H4 (cell line): Measurements from ENCODE around the gene AK2. TPM values are rescaled to one million over a fixed set of nuclear protein-coding genes. Genes with fewer than 3 reads are reported as not detected.
A peak's percentile ranks its signal among the peaks of the same experiment; 100 is the strongest.
"Not testable (repeated sequence)": the region's sequence is repeated elsewhere in the genome, so short reads cannot be mapped to it uniquely, and the experiment has no call there.

Experiments
- DNase-seq: peaks from one replicate; pipeline ENCODE4 v3.0.0-alpha.2; 2015; ENCODE audit warnings: low spot score
- total RNA-seq: library from RNA; depleted of rRNA; stranded (reverse); fragments of >200 nt; shearing (Covaris generic); gene quantifications from 2 replicates; pipeline ENCODE4 v1.2.3, GENCODE V29; 2014; rRNA removed

Gene AK2
- total RNA-seq, 1 experiment from 2014 or later, result 192 TPM

GRCh38 chr1:32973458-32973857 lies 63.2 kb downstream of the AK2 start:
- not testable (repeated sequence) for DNase-seq

DNA sequence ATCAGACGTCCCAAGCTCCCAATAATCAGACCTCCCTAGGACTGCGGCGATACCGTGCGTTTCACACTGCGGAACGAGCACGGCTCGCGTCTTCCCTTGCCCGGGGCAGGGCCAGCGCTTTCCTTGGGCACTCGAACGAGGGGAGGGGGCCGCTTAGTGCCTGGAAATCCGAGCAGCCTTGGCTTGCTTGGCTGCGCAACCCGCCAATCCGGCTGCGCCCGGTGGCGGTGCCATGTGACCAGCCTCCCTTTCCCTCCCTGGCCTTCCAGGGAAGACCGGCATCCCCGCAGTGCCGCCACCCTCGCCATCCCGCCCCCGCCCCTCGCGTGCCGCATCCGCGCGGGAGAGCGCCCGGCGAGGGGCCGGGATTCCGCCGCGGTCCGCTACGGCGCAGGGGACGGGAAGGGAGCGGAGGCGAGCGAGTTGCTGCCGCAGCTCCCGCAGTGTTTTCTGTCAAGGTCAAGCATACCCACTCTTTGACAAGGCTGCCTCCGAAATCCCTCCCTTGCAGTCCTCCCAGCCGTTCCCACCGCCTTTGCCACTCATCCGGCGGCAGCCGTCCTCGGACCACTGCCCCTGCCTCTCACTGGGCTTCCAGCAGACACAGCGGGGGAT lies 63.8 kb downstream of the AK2 start:
- no peak for DNase-seq

- no peak for DNase-seq
These were observed 65.1 kb downstream of the AK2 start for GRCh38 chr1:32971576-32971975.

DNA sequence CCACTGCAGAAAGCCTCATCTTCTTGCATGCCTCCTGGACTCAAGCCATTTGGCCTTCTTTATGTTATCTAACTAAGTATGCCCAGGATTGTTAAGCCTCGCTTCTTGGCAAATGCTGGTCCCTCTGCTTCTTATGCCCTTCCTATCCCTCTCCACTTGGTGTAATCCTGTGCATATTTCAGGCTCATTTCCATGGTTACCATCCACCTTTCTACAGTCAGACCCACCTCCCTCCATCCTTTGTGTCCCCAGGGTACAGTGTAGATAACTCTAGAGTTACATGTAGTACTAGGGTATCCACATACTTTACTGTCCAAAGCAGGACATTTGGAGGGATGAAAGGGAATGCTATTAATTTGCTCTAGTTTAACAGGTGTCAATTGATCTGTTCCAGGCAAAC lies 65.5 kb downstream of the AK2 start:
- DNase-seq, result no peak

GRCh38 chr1:32969566-32969965 lies 67.1 kb downstream of the AK2 start:
- no peak for DNase-seq

GRCh38 chr1:32967888-32968568 lies 68.7 kb downstream of the AK2 start:
- DNase-seq, result no peak

GRCh38 chr1:32966900-32967299 lies 69.8 kb downstream of the AK2 start:
- no peak for DNase-seq

GRCh38 chr1:32965251-32965747 lies 71.4 kb downstream of the AK2 start:
- no peak for DNase-seq

DNA sequence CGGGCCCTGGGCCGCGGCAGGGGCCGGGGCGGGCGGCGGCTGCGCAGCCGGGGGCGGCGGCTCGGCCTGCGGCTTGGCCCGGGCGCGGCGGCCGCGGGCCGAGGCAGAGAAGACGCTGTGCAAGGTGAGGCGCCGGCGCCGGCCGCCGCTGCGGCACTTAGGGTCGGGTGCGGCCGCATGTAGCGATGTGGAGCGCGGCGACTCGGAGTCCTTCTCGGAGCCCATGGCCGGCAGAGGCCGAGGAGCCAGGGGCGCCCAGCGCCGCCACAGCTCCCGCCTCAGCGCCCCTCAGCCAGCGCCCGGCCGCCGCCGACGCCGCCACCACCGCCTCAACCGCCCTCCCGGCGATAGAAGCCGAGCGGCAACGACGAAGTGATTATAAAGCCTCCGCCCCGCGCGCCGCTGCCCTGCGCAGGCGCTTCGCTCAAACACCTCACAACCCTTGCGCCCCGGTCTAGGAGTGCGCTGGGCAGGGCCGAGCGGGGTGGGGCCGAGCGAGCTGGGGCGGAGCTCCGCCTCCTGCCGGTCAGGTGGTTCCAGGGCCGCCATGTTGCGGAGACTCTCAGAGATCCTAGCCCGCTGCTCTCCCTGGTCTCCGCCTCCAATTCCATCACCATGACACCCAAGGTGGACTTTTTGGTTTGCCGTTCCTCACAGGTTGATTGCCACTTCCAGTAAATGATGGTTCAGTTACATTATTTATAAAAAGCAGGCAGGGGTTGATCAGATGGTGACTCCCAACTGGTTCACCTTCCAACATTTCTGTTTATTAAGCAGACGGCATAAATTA lies 72.0 kb downstream of the AK2 start, which contains the start of gene RNF19B:
TSS of gene RNF19B (minus strand) at position 349 of the 790 bp plus-strand sequence. CDS start at position 225, 124 bp downstream.
- peak; percentile 92 for DNase-seq

DNA sequence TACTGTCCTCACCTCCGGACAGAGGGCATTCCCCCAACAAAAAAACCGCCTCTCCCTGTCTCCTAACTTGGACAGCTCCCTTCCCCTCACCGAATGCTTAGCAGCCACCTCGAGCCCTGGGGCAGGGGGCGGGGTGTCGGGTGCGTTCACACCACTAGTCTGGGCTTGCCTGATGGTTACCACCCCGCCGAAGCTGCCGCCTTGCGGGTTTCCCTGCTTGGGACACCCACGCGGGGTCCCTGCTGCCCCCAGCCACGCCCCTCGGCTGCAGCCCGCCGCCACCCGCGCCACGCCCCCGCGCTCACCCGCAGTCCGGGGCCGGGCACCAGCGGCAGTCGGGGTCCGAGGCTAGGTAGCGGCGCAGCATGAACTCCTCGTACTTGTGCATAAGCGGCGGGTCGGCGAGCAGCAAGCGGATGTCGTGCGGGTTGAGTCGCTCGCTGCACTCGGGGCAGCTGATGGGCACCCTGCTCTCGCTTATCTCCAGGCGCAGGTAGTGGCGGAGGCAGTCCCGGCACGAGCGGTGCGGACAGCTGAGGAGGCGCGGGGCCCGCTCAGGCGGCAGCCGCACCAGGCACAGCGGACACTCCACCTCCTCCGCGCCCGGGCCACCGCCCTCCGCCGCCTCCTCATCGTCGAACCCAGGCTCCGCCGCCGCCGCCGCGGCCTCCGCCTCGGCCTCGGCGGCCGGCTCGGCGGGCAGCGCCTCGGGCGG lies 72.8 kb downstream of the AK2 start:
- DNase-seq, result peak; percentile 31

DNA sequence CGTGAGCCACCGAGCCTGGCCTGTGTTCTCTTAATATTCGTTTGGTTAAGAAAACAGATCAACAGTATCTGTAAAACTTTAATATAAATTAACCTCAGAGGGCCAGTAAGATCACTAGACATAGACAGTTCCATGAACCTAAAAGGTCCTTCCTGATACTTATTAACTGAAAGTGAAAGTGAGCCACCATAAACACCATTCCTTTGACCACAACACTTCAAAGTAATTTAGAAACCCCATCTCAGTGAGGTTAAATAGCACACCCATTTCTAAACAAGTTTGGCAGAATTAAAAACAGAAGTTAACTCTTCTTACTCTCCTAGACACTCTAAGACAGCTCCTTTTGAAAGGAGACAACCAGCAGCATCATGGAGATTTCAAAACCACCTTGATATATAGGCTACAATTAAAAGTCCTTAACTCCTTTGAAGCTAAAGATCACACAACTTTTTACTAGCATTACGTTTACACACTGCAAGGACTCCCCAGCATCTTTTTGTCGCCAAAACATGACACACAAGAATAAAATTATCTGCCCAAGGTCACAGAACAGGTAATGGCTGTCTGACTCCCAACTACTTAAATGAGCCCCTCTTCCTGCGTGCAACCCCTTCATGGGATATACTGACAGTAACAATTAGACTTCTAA lies 74.3 kb downstream of the AK2 start:
- peak; percentile 55 for DNase-seq

- no peak for DNase-seq
These were observed 75.8 kb downstream of the AK2 start for GRCh38 chr1:32960819-32961355.

GRCh38 chr1:32960342-32960741 lies 76.3 kb downstream of the AK2 start:
- no peak for DNase-seq

DNA sequence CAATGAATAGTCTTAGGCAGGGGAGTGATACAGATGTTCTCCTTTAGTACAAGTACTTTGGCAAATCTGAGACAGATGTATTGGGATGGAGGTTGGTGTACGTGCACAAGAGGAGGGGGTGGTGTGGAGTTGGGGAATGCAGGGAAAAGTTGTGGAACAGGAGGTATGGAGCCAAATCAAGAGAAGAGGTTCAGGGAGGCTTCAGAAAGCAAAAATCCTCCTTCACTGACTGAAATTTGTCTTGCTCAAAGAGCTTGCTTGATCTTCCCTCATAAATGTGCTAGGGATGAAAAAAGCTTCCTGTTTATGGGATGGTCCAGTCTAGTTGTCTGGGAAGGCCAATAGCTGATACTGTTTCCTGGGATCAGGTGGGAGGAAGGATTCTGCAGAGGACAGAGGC lies 77.9 kb downstream of the AK2 start:
- no peak for DNase-seq

Other genes with a start within 250 kb of the AK2 start
- 136 and 168 TPM in 2 replicates for gene YARS1, start 219.5 kb downstream of the AK2 start, total RNA-seq
- 25.2 and 29.1 TPM in 2 replicates for gene S100PBP, start 219.2 kb downstream of the AK2 start, total RNA-seq
- gene FNDC5, start 166.0 kb downstream of the AK2 start, total RNA-seq, result 0.12 and 0.15 TPM in 2 replicates
- not detected in 2 replicates for gene HPCA, start 150.4 kb downstream of the AK2 start, total RNA-seq
- gene TMEM54, start 135.5 kb downstream of the AK2 start, total RNA-seq, result 81.8 and 118 TPM in 2 replicates
- 7.5 and 9.7 TPM in 2 replicates for gene RNF19B, start 72.1 kb downstream of the AK2 start, total RNA-seq
- gene AZIN2, start 44.3 kb upstream of the AK2 start, total RNA-seq, result 3.9 and 5.8 TPM in 2 replicates
- gene TRIM62, start 145.2 kb upstream of the AK2 start, total RNA-seq, result 3.2 and 4.7 TPM in 2 replicates
- gene ZNF362, start 219.6 kb upstream of the AK2 start, total RNA-seq, result 3.6 and 5.0 TPM in 2 replicates